Calu3 (cell line): Measurements from ENCODE around the gene TP53INP2. TPM values are rescaled to one million over a fixed set of nuclear protein-coding genes. Genes with fewer than 3 reads are reported as not detected.
"Not testable (repeated sequence)": the region's sequence is repeated elsewhere in the genome, so short reads cannot be mapped to it uniquely, and the experiment has no call there.

Experiments
- Bru-seq: library from RNA; stranded (reverse); fragments of 400-500 nt; gene quantifications from one replicate; lab custom pipeline; 2021; lab: Mats Ljungman, UMichigan
- BruChase-seq, 2 experiments: library from RNA; stranded (reverse); fragments of 400-500 nt; gene quantifications; one replicate each; lab custom pipeline; 2021; lab: Mats Ljungman, UMichigan
- BruUV-seq: library from RNA; stranded (reverse); fragments of 400-500 nt; replicated peaks from 2 replicates; lab custom pipeline; 2021; lab: Mats Ljungman, UMichigan
- CTCF ChIA-PET: fragments of 300-600 bp; sonication (Branson Sonifier 250); formaldehyde crosslinking; loops from one replicate; lab custom pipeline; 2022; ENCODE audit warnings: antibody characterized with exemption; lab: Charles Lee
- DNase-seq: peaks from one replicate; pipeline ENCODE4 v3.0.0; 2022
- H3K27ac Mint-ChIP-seq: one replicate; pipeline ENCODE4 v1.8.0; 2022; ENCODE audit warnings: mixed read lengths; ENCODE audit not compliant: unreplicated experiment
- H3K27me3 Mint-ChIP-seq: one replicate; pipeline ENCODE4 v1.8.0; 2022; ENCODE audit warnings: mixed read lengths; ENCODE audit not compliant: unreplicated experiment
- H3K36me3 Mint-ChIP-seq: one replicate; pipeline ENCODE4 v1.8.0; 2022; ENCODE audit warnings: mild to moderate bottlenecking, moderate library complexity, mixed read lengths; ENCODE audit not compliant: insufficient read depth, unreplicated experiment
- H3K4me1 Mint-ChIP-seq: one replicate; pipeline ENCODE4 v1.8.0; 2022; ENCODE audit warnings: mild to moderate bottlenecking, low read depth, mixed read lengths; ENCODE audit not compliant: unreplicated experiment
- H3K4me3 Mint-ChIP-seq: one replicate; pipeline ENCODE4 v1.8.0; 2022; ENCODE audit warnings: mild to moderate bottlenecking, low read depth, moderate library complexity, mixed read lengths; ENCODE audit not compliant: unreplicated experiment
- H3K9me3 Mint-ChIP-seq: one replicate; pipeline ENCODE4 v1.8.0; 2022; ENCODE audit warnings: low read depth, mixed read lengths; ENCODE audit not compliant: unreplicated experiment
- intact Hi-C: fragments of 100-400 bp; cut with micrococcal nuclease; formaldehyde crosslinking; loops from one replicate; pipeline ENCODE4 v1.10.0; 2022; ENCODE audit not compliant: unreplicated experiment
- long read RNA-seq: library from polyadenylated mRNA; stranded (forward); transcript quantifications from one replicate; pipeline ENCODE4 v2.0.0, GENCODE V29; 2022
- total RNA-seq: library from RNA; stranded (reverse); gene quantifications from 2 replicates; pipeline ENCODE4 v1.2.3, GENCODE V29; 2022
- TF ChIP-seq, protein P1 (sequence below): fragments of 200-600 bp; IDR thresholded peaks from one replicate; pipeline ENCODE4 v1.8.0; 2022; ENCODE audit warnings: antibody characterized with exemption; ENCODE audit not compliant: unreplicated experiment

TP53INP2 gene, protein sequence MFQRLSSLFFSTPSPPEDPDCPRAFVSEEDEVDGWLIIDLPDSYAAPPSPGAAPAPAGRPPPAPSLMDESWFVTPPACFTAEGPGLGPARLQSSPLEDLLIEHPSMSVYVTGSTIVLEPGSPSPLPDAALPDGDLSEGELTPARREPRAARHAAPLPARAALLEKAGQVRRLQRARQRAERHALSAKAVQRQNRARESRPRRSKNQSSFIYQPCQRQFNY
- 5.0 and 5.2 TPM in 2 replicates for total RNA-seq
- percentile 44 among the genes with signal in this experiment for Bru-seq, nascent RNA
- BruChase-seq, experiment 1, labeled RNA remaining after a 6-hour chase = percentile 58 among the genes with signal in this experiment
- percentile 55 among the genes with signal in this experiment for BruChase-seq, experiment 2, labeled RNA remaining after a 2-hour chase
- long read RNA-seq, partial matches to known transcripts = 2 of 2 reads
- long read RNA-seq, other reads (novel, unspliced or antisense) = 0 of 2 reads

- intact Hi-C loops = loop anchor here (2.0 kb wide), 1 partner anchor 28 kb away; the partner anchor contains the start of gene PIGU
- no TSS peak for BruUV-seq
- TF ChIP-seq, protein P1, sequence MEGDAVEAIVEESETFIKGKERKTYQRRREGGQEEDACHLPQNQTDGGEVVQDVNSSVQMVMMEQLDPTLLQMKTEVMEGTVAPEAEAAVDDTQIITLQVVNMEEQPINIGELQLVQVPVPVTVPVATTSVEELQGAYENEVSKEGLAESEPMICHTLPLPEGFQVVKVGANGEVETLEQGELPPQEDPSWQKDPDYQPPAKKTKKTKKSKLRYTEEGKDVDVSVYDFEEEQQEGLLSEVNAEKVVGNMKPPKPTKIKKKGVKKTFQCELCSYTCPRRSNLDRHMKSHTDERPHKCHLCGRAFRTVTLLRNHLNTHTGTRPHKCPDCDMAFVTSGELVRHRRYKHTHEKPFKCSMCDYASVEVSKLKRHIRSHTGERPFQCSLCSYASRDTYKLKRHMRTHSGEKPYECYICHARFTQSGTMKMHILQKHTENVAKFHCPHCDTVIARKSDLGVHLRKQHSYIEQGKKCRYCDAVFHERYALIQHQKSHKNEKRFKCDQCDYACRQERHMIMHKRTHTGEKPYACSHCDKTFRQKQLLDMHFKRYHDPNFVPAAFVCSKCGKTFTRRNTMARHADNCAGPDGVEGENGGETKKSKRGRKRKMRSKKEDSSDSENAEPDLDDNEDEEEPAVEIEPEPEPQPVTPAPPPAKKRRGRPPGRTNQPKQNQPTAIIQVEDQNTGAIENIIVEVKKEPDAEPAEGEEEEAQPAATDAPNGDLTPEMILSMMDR = no peak
- CTCF ChIA-PET = interaction anchor here (0.6 to 2.7 kb wide), 10 partner anchors 9 to 1109 kb away, joined by 3 to 17 read pairs (median 4); no protein-coding TSS in a partner anchor
- Mint-ChIP-seq H3K9me3 (no peaks in the 10 kb centered on the region), H3K4me1 (peaks cover 26% of the 10 kb centered on the region), H3K27ac (peak within 1 kb of the TSS; percentile 97), H3K36me3 (peaks cover 41% of the 10 kb centered on the region), H3K27me3 (peaks cover 30% of the 10 kb centered on the region), H3K4me3 (peak within 1 kb of the TSS; percentile 90)
- peak; percentile 91 for DNase-seq
These were observed at the start of gene TP53INP2 for GRCh38 chr20:34704177-34705007. TP53INP2 (plus strand) TSS chr20:34704344; CDS start chr20:34708740, 4,396 bp downstream.

DNA sequence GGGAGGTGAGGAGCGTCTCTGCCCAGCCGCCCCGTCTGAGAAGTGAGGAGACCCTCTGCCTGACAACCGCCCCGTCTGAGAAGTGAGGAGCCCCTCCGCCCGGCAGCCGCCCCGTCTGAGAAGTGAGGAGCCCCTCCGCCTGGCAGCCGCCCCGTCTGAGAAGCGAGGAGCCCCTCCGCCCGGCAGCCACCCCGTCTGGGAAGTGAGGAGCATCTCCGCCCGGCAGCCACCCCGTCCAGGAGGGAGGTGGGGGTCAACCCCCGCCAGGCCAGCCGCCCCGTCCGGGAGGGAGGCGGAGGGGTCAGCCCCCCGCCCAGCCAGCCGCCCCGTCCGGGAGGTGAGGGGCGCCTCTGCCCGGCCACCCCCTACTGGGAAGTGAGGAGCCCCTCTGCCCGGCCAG lies 45.5 kb upstream of the TP53INP2 start:
- H3K4me3 Mint-ChIP-seq, CTCF ChIA-PET, H3K36me3 Mint-ChIP-seq, DNase-seq, H3K9me3 Mint-ChIP-seq, intact Hi-C loops, BruUV-seq, H3K27me3 Mint-ChIP-seq, H3K27ac Mint-ChIP-seq: not testable (repeated sequence)
- H3K4me1 Mint-ChIP-seq = peaks cover 16% of the 10 kb centered on the region

DNA sequence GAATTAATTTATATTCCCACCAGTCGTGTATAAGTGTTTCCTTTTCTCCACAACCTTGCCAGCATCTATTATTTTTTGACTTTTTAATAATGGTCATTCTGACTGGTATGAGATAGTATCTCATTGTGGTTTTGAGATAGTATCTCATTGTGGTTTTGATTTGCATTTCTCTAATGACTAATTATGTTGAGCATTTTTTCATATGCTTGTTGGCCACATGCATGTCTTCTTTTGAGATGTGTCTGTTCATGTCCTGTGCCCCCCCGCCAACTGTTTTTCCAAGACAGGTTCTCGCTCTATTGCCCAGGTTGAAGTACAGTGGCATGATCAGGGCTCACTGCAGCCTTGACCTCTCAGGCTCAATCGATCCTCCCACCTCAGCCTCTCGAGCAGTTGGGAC lies 42.3 kb upstream of the TP53INP2 start:
- BruUV-seq, H3K4me3 Mint-ChIP-seq, CTCF ChIA-PET, DNase-seq, H3K27ac Mint-ChIP-seq, H3K9me3 Mint-ChIP-seq, H3K27me3 Mint-ChIP-seq, H3K36me3 Mint-ChIP-seq, intact Hi-C loops, H3K4me1 Mint-ChIP-seq: not testable (repeated sequence)

DNA sequence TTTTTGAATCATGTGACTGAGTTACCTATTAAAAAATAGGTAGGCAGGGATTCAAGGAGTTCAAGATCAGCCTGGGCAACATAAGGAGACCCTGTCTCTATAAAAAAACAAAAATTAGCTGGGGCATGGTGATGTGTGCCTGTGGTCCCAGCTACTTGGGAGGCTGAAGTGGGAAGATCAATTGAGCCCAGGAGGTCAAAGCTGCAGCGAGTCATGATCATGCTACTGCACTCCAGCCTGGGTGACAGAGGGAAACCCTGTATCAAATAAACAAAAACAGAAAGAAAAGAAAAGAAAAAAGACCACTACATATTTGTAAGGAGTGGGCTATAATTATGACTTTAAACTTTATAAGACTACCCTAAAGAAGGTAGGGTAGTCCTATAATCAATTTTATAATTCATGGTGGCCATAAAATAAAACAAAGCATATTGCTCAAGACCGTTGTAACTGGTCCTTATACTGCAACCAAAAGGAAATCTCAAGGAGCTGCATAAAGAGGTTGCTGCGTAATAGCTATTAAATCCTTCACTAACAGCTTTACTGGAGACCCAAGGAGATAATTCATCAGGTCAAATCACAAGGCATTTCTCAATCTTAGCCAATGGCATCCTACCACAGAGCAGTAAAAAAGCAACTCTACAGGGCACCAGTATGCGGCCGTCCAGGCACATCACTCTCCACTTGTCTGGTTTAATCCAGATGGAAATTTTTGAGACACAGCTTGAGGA lies 40.8 kb upstream of the TP53INP2 start:
- no peak for DNase-seq
- no peak overlapping the region for H3K4me3 Mint-ChIP-seq
- TF ChIP-seq, protein P1 = no peak
- H3K27ac Mint-ChIP-seq = no peak overlapping the region
- peaks cover 8% of the 10 kb centered on the region for H3K4me1 Mint-ChIP-seq
- no peaks in the 10 kb centered on the region for H3K27me3 Mint-ChIP-seq
- no peaks in the 10 kb centered on the region for H3K36me3 Mint-ChIP-seq
- intact Hi-C loops = no loop called here
- CTCF ChIA-PET = interaction anchor here (0.5 to 0.7 kb wide), 3 partner anchors 13 to 500 kb away, joined by 3 to 6 read pairs (median 3); partner anchors contain the start of gene PIGU
- no TSS peak for BruUV-seq
- no peaks in the 10 kb centered on the region for H3K9me3 Mint-ChIP-seq

DNA sequence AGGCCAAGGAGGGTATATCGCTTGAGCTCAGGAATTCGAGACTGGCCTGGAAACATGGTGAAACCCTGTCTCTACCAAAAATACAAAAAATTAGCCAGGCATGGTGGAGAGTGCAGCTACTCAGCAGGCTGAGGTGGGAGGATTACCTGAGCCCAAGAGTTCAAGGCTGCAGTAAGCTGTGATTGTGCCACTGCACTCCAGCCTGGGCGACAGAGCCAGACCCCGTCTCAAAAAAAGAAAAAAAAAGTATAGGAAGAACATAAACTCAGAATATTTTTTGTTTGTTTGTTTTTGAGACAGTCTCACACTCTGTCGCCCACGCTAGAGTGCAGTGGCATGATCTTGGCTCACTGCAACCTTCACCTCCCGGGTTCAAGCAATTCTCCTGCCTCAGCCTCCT lies 39.4 kb upstream of the TP53INP2 start:
- H3K27ac Mint-ChIP-seq, CTCF ChIA-PET, H3K27me3 Mint-ChIP-seq, H3K9me3 Mint-ChIP-seq, H3K4me3 Mint-ChIP-seq, H3K36me3 Mint-ChIP-seq, BruUV-seq, intact Hi-C loops, DNase-seq, H3K4me1 Mint-ChIP-seq: not testable (repeated sequence)
